ENCODE results near the gene KPRP. TPM values are rescaled to one million over a fixed set of nuclear protein-coding genes. Genes with fewer than 3 reads are reported as not detected.

The KPRP gene
- total RNA-seq, 1 experiment from 2014 or later, result not detected

- no peak for DNase-seq (ENCODE audit: low read depth, low spot score)
- in situ Hi-C loops (cut with HindIII; ENCODE audit: low pct_unique_long_range_greater_than_20kb, low sequenced_read_pairs) (no loop called here), intact Hi-C loops (cut with micrococcal nuclease; ENCODE audit: unreplicated experiment) (no loop called here)
- TF ChIP-seq TCF7L2 (IDR thresholded peaks at IDR 0.05; ENCODE audit: low read depth, low read length) (no peak), CTCF (IDR thresholded peaks at IDR 0.05) (no peak), POLR2AphosphoS5 (IDR thresholded peaks at IDR 0.05; ENCODE audit: low read depth, low read length) (no peak), SIN3A (IDR thresholded peaks at IDR 0.05; ENCODE audit: borderline replicate concordance, insufficient read depth, low read depth, low read length) (no peak)
- TF ChIP-seq, protein P1, sequence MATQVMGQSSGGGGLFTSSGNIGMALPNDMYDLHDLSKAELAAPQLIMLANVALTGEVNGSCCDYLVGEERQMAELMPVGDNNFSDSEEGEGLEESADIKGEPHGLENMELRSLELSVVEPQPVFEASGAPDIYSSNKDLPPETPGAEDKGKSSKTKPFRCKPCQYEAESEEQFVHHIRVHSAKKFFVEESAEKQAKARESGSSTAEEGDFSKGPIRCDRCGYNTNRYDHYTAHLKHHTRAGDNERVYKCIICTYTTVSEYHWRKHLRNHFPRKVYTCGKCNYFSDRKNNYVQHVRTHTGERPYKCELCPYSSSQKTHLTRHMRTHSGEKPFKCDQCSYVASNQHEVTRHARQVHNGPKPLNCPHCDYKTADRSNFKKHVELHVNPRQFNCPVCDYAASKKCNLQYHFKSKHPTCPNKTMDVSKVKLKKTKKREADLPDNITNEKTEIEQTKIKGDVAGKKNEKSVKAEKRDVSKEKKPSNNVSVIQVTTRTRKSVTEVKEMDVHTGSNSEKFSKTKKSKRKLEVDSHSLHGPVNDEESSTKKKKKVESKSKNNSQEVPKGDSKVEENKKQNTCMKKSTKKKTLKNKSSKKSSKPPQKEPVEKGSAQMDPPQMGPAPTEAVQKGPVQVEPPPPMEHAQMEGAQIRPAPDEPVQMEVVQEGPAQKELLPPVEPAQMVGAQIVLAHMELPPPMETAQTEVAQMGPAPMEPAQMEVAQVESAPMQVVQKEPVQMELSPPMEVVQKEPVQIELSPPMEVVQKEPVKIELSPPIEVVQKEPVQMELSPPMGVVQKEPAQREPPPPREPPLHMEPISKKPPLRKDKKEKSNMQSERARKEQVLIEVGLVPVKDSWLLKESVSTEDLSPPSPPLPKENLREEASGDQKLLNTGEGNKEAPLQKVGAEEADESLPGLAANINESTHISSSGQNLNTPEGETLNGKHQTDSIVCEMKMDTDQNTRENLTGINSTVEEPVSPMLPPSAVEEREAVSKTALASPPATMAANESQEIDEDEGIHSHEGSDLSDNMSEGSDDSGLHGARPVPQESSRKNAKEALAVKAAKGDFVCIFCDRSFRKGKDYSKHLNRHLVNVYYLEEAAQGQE (IDR thresholded peaks at IDR 0.05; ENCODE audit: insufficient read depth in 1 of 2, low read depth in 2 of 2, low read length in 1 of 2), result no peak
- Histone ChIP-seq H3K4me1 (ENCODE audit: control insufficient read depth, insufficient read depth, low read length) (no peaks in the 10 kb centered on the region), H3K36me3 (ENCODE audit: control insufficient read depth, insufficient read depth, low read length) (no peaks in the 10 kb centered on the region), H3K4me3 (ENCODE audit: low read depth in 2 of 2, low read length in 2 of 2) (no peak overlapping the region), H3K27me3 (ENCODE audit: control insufficient read depth, insufficient read depth, low read length) (no peaks in the 10 kb centered on the region), H3K9me3 (ENCODE audit: control insufficient read depth, insufficient read depth, low read depth, low read length) (no peaks in the 10 kb centered on the region), H3K27ac (ENCODE audit: low read length) (no peak overlapping the region)
- CTCF ChIA-PET, result no interaction called here
- POLR2A ChIA-PET, result no interaction called here
- no peak for ATAC-seq
- no TSS peak for BruUV-seq (replicated peaks)
Observed at GRCh38 chr1:152768847-152769533, 11.2 kb downstream of the KPRP start.

DNA sequence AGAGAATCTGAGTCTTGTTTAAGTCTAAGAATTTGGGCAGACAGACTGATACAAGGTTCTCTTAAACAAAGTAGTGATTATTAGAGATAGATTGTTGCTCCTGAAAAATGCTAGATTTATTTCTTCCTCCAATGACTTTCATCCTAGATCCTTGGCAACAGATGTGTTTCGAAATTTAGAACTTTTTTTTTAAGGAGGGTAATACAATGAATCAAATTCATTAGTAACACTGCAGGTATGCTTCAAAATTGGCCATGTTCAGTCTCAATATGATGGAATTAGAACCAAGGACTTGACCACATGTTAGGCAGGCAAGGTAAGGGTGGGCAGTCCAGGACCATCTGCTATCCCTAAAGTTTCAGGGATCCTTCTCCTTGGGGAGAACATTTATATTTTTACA lies 12.6 kb downstream of the KPRP start:
- BruUV-seq (replicated peaks), result no TSS peak
- TF ChIP-seq SIN3A (IDR thresholded peaks at IDR 0.05; ENCODE audit: borderline replicate concordance, insufficient read depth, low read depth, low read length), result no peak
- TF ChIP-seq, protein P1 (IDR thresholded peaks at IDR 0.05; ENCODE audit: insufficient read depth in 1 of 2, low read depth in 2 of 2, low read length in 1 of 2), result no peak
- no peak for TF ChIP-seq POLR2AphosphoS5 (IDR thresholded peaks at IDR 0.05; ENCODE audit: low read depth, low read length)
- no peak for TF ChIP-seq TCF7L2 (IDR thresholded peaks at IDR 0.05; ENCODE audit: low read depth, low read length)
- TF ChIP-seq CTCF (IDR thresholded peaks at IDR 0.05), result no peak
- in situ Hi-C loops (cut with HindIII; ENCODE audit: low pct_unique_long_range_greater_than_20kb, low sequenced_read_pairs) (no loop called here), intact Hi-C loops (cut with micrococcal nuclease; ENCODE audit: unreplicated experiment) (no loop called here)
- H3K36me3 ChIP-seq (ENCODE audit: control insufficient read depth, insufficient read depth, low read length), result no peaks in the 10 kb centered on the region
- POLR2A ChIA-PET, result no interaction called here
- ATAC-seq (no peak), DNase-seq (ENCODE audit: low read depth, low spot score) (no peak)
- H3K9me3 ChIP-seq (ENCODE audit: control insufficient read depth, insufficient read depth, low read depth, low read length), result no peaks in the 10 kb centered on the region
- H3K27ac ChIP-seq (ENCODE audit: low read length), result no peak overlapping the region
- no peaks in the 10 kb centered on the region for H3K4me1 ChIP-seq (ENCODE audit: control insufficient read depth, insufficient read depth, low read length)
- no peak overlapping the region for H3K4me3 ChIP-seq (ENCODE audit: low read depth in 2 of 2, low read length in 2 of 2)
- CTCF ChIA-PET, result no interaction called here
- H3K27me3 ChIP-seq (ENCODE audit: control insufficient read depth, insufficient read depth, low read length), result no peaks in the 10 kb centered on the region
